Erythroblast (primary cell): Measurements from ENCODE around the gene CEP85L.

Experiments
- GATA1 ChIP-seq: IDR thresholded peaks from 2 replicates; pipeline ENCODE4 v1.6.1; 2011; ENCODE audit warnings: low read depth, mild to moderate bottlenecking, control low read depth, low read length, moderate library complexity
- POLR2A ChIP-seq: IDR thresholded peaks from 2 replicates; pipeline ENCODE4 v1.6.1; 2011; ENCODE audit warnings: mild to moderate bottlenecking, low read length

DNA sequence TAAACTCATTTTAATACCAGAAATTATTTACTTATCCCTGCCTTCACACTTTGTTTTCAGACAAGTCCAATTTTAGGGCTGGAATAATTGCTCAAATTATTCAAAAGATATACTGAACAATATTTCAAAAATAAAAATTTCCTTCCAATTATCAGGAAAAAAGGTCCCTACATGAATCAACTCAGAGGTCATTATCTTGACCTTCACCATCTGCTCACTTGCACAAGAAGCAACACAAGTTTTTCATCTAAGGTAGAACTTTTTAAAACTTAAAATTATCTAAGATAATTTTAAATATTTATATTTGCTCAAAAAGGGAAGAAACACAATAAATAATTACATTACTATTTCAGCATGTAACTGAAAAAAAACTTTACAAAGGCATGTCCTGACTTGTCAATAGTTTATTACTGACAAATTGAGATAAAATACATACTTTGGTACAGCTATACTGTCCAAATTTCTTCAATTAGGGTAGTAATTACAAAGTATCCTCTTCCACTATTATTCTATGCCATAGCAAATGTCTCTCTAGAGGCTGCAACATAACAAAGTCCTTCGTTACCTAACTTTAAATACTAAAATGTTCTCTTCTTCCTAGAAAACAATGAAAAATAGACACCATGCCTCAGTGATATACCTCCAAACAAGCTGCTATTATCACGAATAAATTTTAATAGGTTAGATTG, 2.4 kb downstream of the CEP85L start:
- TF ChIP-seq POLR2A (no peak), GATA1 (no peak)
